Hematopoietic multipotent progenitor cell treated with erythropoietin and hydrocortisone succinate and interleukin-3 and kit ligand, for 15 days (in vitro differentiated cells): ENCODE results near the gene MFSD8.
"Not testable (repeated sequence)": the region's sequence is repeated elsewhere in the genome, so short reads cannot be mapped to it uniquely, and the experiment has no call there.

Experiments used
- DNase-seq: peaks from one replicate; pipeline ENCODE4 v3.0.0-alpha.2; 2015; ENCODE audit warnings: low spot score

Gene MFSD8

GRCh38 chr4:127931836-127932235 is 33.1 kb downstream of the MFSD8 start:
- not testable (repeated sequence) for DNase-seq

GRCh38 chr4:127930175-127930574 is 34.8 kb downstream of the MFSD8 start:
- DNase-seq, result no peak

- DNase-seq, result not testable (repeated sequence)
Measured at GRCh38 chr4:127925720-127926119, 39.3 kb downstream of the MFSD8 start.

GRCh38 chr4:127922226-127922625 is 42.7 kb downstream of the MFSD8 start:
- DNase-seq, result no peak

- no peak for DNase-seq
Measured at GRCh38 chr4:127920521-127920920, 44.5 kb downstream of the MFSD8 start.

GRCh38 chr4:127917151-127917550 is 47.8 kb downstream of the MFSD8 start:
- no peak for DNase-seq

GRCh38 chr4:127916512-127916911 is 48.5 kb downstream of the MFSD8 start:
- DNase-seq, result no peak

- DNase-seq, result no peak
Measured at GRCh38 chr4:127905029-127905428, 59.9 kb downstream of the MFSD8 start.

- not testable (repeated sequence) for DNase-seq
Measured at GRCh38 chr4:127899682-127900081, 65.3 kb downstream of the MFSD8 start.

- no peak for DNase-seq
Measured at GRCh38 chr4:127896528-127896927, 68.4 kb downstream of the MFSD8 start.

- no peak for DNase-seq
Measured at GRCh38 chr4:127896069-127896468, 68.9 kb downstream of the MFSD8 start.

- no peak for DNase-seq
Measured at GRCh38 chr4:127889903-127890302, 75.1 kb downstream of the MFSD8 start.

GRCh38 chr4:127888559-127888958 is 76.4 kb downstream of the MFSD8 start:
- no peak for DNase-seq

- DNase-seq, result no peak
Measured at GRCh38 chr4:127881563-127881864, 83.5 kb downstream of the MFSD8 start.

GRCh38 chr4:127880763-127881562 is 84.0 kb downstream of the MFSD8 start, which contains the start of gene PLK4:
TSS of gene PLK4 (plus strand) at chr4:127880893. CDS start at chr4:127881135, 242 bp downstream.
- DNase-seq, result peak; percentile 97

GRCh38 chr4:127875791-127876190 is 89.2 kb downstream of the MFSD8 start:
- DNase-seq, result no peak

GRCh38 chr4:127870688-127871087 is 94.3 kb downstream of the MFSD8 start:
- DNase-seq, result no peak

- no peak for DNase-seq
Measured at GRCh38 chr4:127870281-127870680, 94.7 kb downstream of the MFSD8 start.

GRCh38 chr4:127868196-127868595 is 96.8 kb downstream of the MFSD8 start:
- DNase-seq, result no peak
